Neural cell (in vitro differentiated cells): ENCODE measurements around the gene SHROOM4. TPM values are rescaled to one million over a fixed set of nuclear protein-coding genes. Genes with fewer than 3 reads are reported as not detected.

Experiments
- H2AFZ ChIP-seq: fragments of 200-600, 300-800 bp; sonication (generic), shearing (Covaris generic); 2 replicates; pipeline ENCODE4 v1.6.0; 2014; ENCODE audit warnings: low read depth, mild to moderate bottlenecking, antibody characterized with exemption, low read length, moderate library complexity
- H3F3A ChIP-seq: fragments of 200-600 bp; shearing (Covaris generic); 2 replicates; pipeline ENCODE4 v1.6.1; 2016; ENCODE audit warnings: mild to moderate bottlenecking, moderate library complexity, mixed read lengths, antibody characterized with exemption, low read length; ENCODE audit not compliant: insufficient read depth, poor library complexity, severe bottlenecking
- H3K27ac ChIP-seq: fragments of 200-600, 300-800 bp; sonication (generic), shearing (Covaris generic); 2 replicates; pipeline ENCODE4 v1.5.1; 2014; ENCODE audit warnings: mild to moderate bottlenecking, low read length, moderate library complexity
- H3K27me3 ChIP-seq: fragments of 300-800, 200-600 bp; sonication (generic), shearing (Covaris generic); 2 replicates; pipeline ENCODE4 v1.6.0; 2014; ENCODE audit warnings: mild to moderate bottlenecking, low read depth, low read length, moderate library complexity; ENCODE audit not compliant: insufficient read depth
- H3K36me3 ChIP-seq: fragments of 300-800, 200-600 bp; sonication (generic), shearing (Covaris generic); 2 replicates; pipeline ENCODE4 v1.5.1; 2014; ENCODE audit warnings: mild to moderate bottlenecking, antibody characterized with exemption, low read length, moderate library complexity; ENCODE audit not compliant: insufficient read depth
- H3K4me2 ChIP-seq: fragments of 300-800, 200-600 bp; sonication (generic), shearing (Covaris generic); 2 replicates; pipeline ENCODE4 v1.6.0; 2014; ENCODE audit warnings: mild to moderate bottlenecking, low read length
- H3K4me3 ChIP-seq: fragments of 300-800, 200-600 bp; sonication (generic), shearing (Covaris generic); 2 replicates; pipeline ENCODE4 v1.5.1; 2014; ENCODE audit warnings: mild to moderate bottlenecking, low read length, moderate library complexity
- H3K79me2 ChIP-seq: fragments of 200-600 bp; shearing (Covaris generic); replicated peaks from 2 replicates; pipeline ENCODE4 v1.6.0; 2014; ENCODE audit warnings: mild to moderate bottlenecking, low read length, moderate library complexity; ENCODE audit not compliant: insufficient read depth
- H3K9ac ChIP-seq: fragments of 300-800, 200-600 bp; sonication (generic), shearing (Covaris generic); 2 replicates; pipeline ENCODE4 v1.6.1; 2016; ENCODE audit warnings: mild to moderate bottlenecking, low read length, mixed read lengths
- H3K9me2 ChIP-seq: fragments of 200-600 bp; shearing (Covaris generic); 2 replicates; pipeline ENCODE4 v1.6.1; 2016; ENCODE audit warnings: mild to moderate bottlenecking, low read length, mixed read lengths; ENCODE audit not compliant: insufficient read depth
- H3K9me3 ChIP-seq: fragments of 200-600, 300-800 bp; sonication (generic), shearing (Covaris generic); 2 replicates; pipeline ENCODE4 v1.6.1; 2016; ENCODE audit warnings: mild to moderate bottlenecking, mixed run types, low read length, moderate library complexity, mixed read lengths
- H4K20me1 ChIP-seq: fragments of 200-600 bp; shearing (Covaris generic); 2 replicates; pipeline ENCODE4 v1.6.1; 2016; ENCODE audit warnings: mild to moderate bottlenecking, mixed run types; ENCODE audit not compliant: insufficient read depth
- EP300 ChIP-seq: fragments of 450-650 bp; conservative IDR thresholded peaks from 2 replicates; pipeline ENCODE4 v1.6.1; 2014; ENCODE audit warnings: antibody characterized with exemption, mild to moderate bottlenecking, moderate library complexity; ENCODE audit not compliant: poor library complexity, severe bottlenecking
- EZH2 ChIP-seq: fragments of 200-600, 300-800 bp; shearing (Covaris generic), sonication (generic); IDR thresholded peaks from 2 replicates; pipeline ENCODE4 v1.6.1; 2014; ENCODE audit warnings: antibody characterized with exemption, low read length, borderline replicate concordance, mild to moderate bottlenecking; ENCODE audit not compliant: insufficient read depth, poor library complexity, severe bottlenecking
- MXI1 ChIP-seq: fragments of 450-650 bp; conservative IDR thresholded peaks from 2 replicates; pipeline ENCODE4 v1.6.1; 2014; ENCODE audit warnings: antibody characterized with exemption, mild to moderate bottlenecking; ENCODE audit not compliant: poor library complexity, severe bottlenecking
- POLR2AphosphoS5 ChIP-seq: IDR thresholded peaks from 2 replicates; pipeline ENCODE4 v1.6.1; 2012
- RAD21 ChIP-seq: fragments of 450-650 bp; conservative IDR thresholded peaks from 2 replicates; pipeline ENCODE4 v1.6.1; 2014; ENCODE audit warnings: antibody characterized with exemption, mild to moderate bottlenecking, moderate library complexity
- SMC3 ChIP-seq: fragments of 450-650 bp; conservative IDR thresholded peaks from 2 replicates; pipeline ENCODE4 v1.6.1; 2014; ENCODE audit warnings: antibody characterized with exemption, mild to moderate bottlenecking, moderate library complexity; ENCODE audit not compliant: poor library complexity
- TAF1 ChIP-seq: IDR thresholded peaks from 2 replicates; pipeline ENCODE4 v1.6.1; 2012; ENCODE audit warnings: low read depth
- polyA plus RNA-seq: library from polyadenylated mRNA; depleted of rRNA; stranded (reverse); fragments of >200 nt; gene quantifications from 2 replicates; pipeline ENCODE4 v1.2.3, GENCODE V29; 2014
- TF ChIP-seq, protein P1 (sequence below): fragments of 450-650 bp; IDR thresholded peaks from 2 replicates; pipeline ENCODE4 v1.5.1; 2014; ENCODE audit warnings: antibody characterized with exemption, mild to moderate bottlenecking, moderate library complexity; ENCODE audit not compliant: poor library complexity, severe bottlenecking
- TF ChIP-seq, protein P2 (sequence below): IDR thresholded peaks from 2 replicates; pipeline ENCODE4 v1.6.1; 2012; ENCODE audit warnings: borderline replicate concordance

The SHROOM4 gene
- polyA plus RNA-seq, 1 donor from 2014 or later = 1.4 TPM

DNA sequence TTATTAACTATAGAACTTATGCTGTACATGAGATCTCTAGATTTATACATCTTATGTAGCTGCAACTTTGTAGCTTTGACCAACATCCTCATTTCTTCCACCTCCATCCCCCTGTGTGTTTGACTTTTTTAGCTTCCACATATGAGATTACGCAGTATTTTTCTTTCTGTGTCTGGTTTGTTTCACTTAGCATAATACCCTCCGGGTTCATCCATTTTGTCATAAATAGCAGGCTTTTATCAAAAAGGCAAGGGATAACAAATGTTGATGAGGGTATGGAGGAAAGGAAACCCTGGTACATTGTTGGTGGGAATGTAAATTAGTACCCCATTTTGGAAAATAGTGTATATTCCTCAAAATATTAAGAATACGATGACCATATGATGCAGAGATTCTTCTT is 227.0 kb downstream of the SHROOM4 start:
- Histone ChIP-seq H3K79me2 (no peaks in the 10 kb centered on the region), H3K9me3 (no peaks in the 10 kb centered on the region), H3K4me3 (no peak overlapping the region), H4K20me1 (no peaks in the 10 kb centered on the region), H3K36me3 (no peaks in the 10 kb centered on the region), H3F3A (no peaks in the 10 kb centered on the region), H3K9me2 (no peaks in the 10 kb centered on the region), H3K27ac (no peak overlapping the region), H3K4me2 (no peak overlapping the region), H3K9ac (no peak overlapping the region), H3K27me3 (no peaks in the 10 kb centered on the region), H2AFZ (no peak overlapping the region)
- TF ChIP-seq EP300 (no peak), MXI1 (no peak), EZH2 (no peak), SMC3 (no peak), TAF1 (no peak), RAD21 (no peak), POLR2AphosphoS5 (no peak)
- TF ChIP-seq, protein P1, sequence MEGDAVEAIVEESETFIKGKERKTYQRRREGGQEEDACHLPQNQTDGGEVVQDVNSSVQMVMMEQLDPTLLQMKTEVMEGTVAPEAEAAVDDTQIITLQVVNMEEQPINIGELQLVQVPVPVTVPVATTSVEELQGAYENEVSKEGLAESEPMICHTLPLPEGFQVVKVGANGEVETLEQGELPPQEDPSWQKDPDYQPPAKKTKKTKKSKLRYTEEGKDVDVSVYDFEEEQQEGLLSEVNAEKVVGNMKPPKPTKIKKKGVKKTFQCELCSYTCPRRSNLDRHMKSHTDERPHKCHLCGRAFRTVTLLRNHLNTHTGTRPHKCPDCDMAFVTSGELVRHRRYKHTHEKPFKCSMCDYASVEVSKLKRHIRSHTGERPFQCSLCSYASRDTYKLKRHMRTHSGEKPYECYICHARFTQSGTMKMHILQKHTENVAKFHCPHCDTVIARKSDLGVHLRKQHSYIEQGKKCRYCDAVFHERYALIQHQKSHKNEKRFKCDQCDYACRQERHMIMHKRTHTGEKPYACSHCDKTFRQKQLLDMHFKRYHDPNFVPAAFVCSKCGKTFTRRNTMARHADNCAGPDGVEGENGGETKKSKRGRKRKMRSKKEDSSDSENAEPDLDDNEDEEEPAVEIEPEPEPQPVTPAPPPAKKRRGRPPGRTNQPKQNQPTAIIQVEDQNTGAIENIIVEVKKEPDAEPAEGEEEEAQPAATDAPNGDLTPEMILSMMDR = no peak
- TF ChIP-seq, protein P2, sequence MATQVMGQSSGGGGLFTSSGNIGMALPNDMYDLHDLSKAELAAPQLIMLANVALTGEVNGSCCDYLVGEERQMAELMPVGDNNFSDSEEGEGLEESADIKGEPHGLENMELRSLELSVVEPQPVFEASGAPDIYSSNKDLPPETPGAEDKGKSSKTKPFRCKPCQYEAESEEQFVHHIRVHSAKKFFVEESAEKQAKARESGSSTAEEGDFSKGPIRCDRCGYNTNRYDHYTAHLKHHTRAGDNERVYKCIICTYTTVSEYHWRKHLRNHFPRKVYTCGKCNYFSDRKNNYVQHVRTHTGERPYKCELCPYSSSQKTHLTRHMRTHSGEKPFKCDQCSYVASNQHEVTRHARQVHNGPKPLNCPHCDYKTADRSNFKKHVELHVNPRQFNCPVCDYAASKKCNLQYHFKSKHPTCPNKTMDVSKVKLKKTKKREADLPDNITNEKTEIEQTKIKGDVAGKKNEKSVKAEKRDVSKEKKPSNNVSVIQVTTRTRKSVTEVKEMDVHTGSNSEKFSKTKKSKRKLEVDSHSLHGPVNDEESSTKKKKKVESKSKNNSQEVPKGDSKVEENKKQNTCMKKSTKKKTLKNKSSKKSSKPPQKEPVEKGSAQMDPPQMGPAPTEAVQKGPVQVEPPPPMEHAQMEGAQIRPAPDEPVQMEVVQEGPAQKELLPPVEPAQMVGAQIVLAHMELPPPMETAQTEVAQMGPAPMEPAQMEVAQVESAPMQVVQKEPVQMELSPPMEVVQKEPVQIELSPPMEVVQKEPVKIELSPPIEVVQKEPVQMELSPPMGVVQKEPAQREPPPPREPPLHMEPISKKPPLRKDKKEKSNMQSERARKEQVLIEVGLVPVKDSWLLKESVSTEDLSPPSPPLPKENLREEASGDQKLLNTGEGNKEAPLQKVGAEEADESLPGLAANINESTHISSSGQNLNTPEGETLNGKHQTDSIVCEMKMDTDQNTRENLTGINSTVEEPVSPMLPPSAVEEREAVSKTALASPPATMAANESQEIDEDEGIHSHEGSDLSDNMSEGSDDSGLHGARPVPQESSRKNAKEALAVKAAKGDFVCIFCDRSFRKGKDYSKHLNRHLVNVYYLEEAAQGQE = no peak

DNA sequence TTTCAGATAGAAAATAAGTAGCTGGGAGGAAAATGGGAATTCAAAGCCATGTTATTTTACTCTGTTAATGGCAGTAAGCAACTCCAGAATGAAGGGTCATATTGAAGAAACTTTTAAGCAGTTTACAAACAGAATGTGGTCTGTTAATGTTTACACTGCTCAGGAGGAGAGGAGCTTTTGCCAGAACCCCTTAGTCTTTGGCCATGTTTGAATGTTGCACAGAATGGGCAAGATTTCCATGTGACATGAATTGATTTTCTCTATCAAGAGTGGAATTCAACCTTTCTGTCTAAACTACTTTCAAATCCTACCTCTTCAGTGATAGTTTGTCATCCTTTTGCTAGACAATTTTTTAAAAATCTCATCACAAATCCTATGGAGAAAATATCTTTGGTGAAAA is 227.6 kb downstream of the SHROOM4 start:
- Histone ChIP-seq H3K9me3 (no peaks in the 10 kb centered on the region), H3K4me3 (no peak overlapping the region), H3K4me2 (no peak overlapping the region), H3K9ac (no peak overlapping the region), H3K27ac (no peak overlapping the region), H3K79me2 (no peaks in the 10 kb centered on the region), H4K20me1 (no peaks in the 10 kb centered on the region), H3K9me2 (no peaks in the 10 kb centered on the region), H3K36me3 (no peaks in the 10 kb centered on the region), H2AFZ (no peak overlapping the region), H3F3A (no peaks in the 10 kb centered on the region), H3K27me3 (no peaks in the 10 kb centered on the region)
- TF ChIP-seq, protein P2 = no peak
- TF ChIP-seq EZH2 (no peak), EP300 (no peak), MXI1 (no peak), RAD21 (no peak), SMC3 (no peak), TAF1 (no peak), POLR2AphosphoS5 (no peak)
- TF ChIP-seq, protein P1 = no peak
